HG03175 (cell line): ENCODE measurements around the gene BDH1.
"Not testable (repeated sequence)": the region's sequence is repeated elsewhere in the genome, so short reads cannot be mapped to it uniquely, and the experiment has no call there.

Experiments used
- ATAC-seq: cut with Tn5 transposase; IDR thresholded peaks from one replicate; pipeline ENCODE4 v1.9.1; 2021; ENCODE audit warnings: mild to moderate bottlenecking, moderate library complexity; ENCODE audit not compliant: unreplicated experiment

The BDH1 gene

GRCh38 chr3:197555281-197556261 is at the start of gene BDH1:
TSS of gene BDH1 (minus strand) at chr3:197555968. CDS start at chr3:197546443, 9,525 bp downstream.
- ATAC-seq = peak; percentile 34

GRCh38 chr3:197603317-197603933 is 47.7 kb upstream of the BDH1 start:
- ATAC-seq = no peak

GRCh38 chr3:197602351-197602750 is 46.6 kb upstream of the BDH1 start:
- ATAC-seq = not testable (repeated sequence)

- ATAC-seq = not testable (repeated sequence)
Measured at GRCh38 chr3:197601566-197601840, 45.7 kb upstream of the BDH1 start.

- no peak for ATAC-seq
Measured at GRCh38 chr3:197600796-197601565, 45.2 kb upstream of the BDH1 start.

GRCh38 chr3:197599089-197599765 is 43.5 kb upstream of the BDH1 start:
- ATAC-seq = peak; percentile 81

- no peak for ATAC-seq
Measured at GRCh38 chr3:197598404-197598980, 42.7 kb upstream of the BDH1 start.

GRCh38 chr3:197597335-197597734 is 41.6 kb upstream of the BDH1 start:
- no peak for ATAC-seq

- no peak for ATAC-seq
Measured at GRCh38 chr3:197595470-197596185, 39.9 kb upstream of the BDH1 start.

- no peak for ATAC-seq
Measured at GRCh38 chr3:197593046-197593380, 37.2 kb upstream of the BDH1 start.

- ATAC-seq = no peak
Measured at GRCh38 chr3:197592361-197593045, 36.7 kb upstream of the BDH1 start.

GRCh38 chr3:197591816-197592215 is 36.0 kb upstream of the BDH1 start:
- ATAC-seq = no peak

- no peak for ATAC-seq
Measured at GRCh38 chr3:197590313-197590962, 34.7 kb upstream of the BDH1 start.

- no peak for ATAC-seq
Measured at GRCh38 chr3:197589545-197589944, 33.8 kb upstream of the BDH1 start.

- not testable (repeated sequence) for ATAC-seq
Measured at GRCh38 chr3:197586768-197587167, 31.0 kb upstream of the BDH1 start.

- no peak for ATAC-seq
Measured at GRCh38 chr3:197586181-197586580, 30.4 kb upstream of the BDH1 start.

GRCh38 chr3:197584733-197585132 is 29.0 kb upstream of the BDH1 start:
- ATAC-seq = no peak

GRCh38 chr3:197583371-197583770 is 27.6 kb upstream of the BDH1 start:
- ATAC-seq = no peak

- ATAC-seq = no peak
Measured at GRCh38 chr3:197580253-197580691, 24.5 kb upstream of the BDH1 start.
